ENCODE data around the gene IL13RA1. TPM values are rescaled to one million over a fixed set of nuclear protein-coding genes. Genes with fewer than 3 reads are reported as not detected.
"Not testable (repeated sequence)": the region's sequence is repeated elsewhere in the genome, so short reads cannot be mapped to it uniquely, and the experiment has no call there.

Gene IL13RA1
- total RNA-seq, 1 donor from 2014 or later, result 44.6 TPM

- DNase-seq (ENCODE audit: low read depth, low spot score), result no peak
Observed at GRCh38 chrX:118779581-118779980, 52.2 kb downstream of the IL13RA1 start.

- DNase-seq (ENCODE audit: low read depth, low spot score), result no peak
Observed at GRCh38 chrX:118780509-118780908, 53.1 kb downstream of the IL13RA1 start.

GRCh38 chrX:118780911-118781310 is 53.5 kb downstream of the IL13RA1 start:
- no peak for DNase-seq (ENCODE audit: low read depth, low spot score)

- DNase-seq (ENCODE audit: low read depth, low spot score), result no peak
Observed at GRCh38 chrX:118795528-118796280, 68.3 kb downstream of the IL13RA1 start.

GRCh38 chrX:118802857-118803256 is 75.5 kb downstream of the IL13RA1 start:
- DNase-seq (ENCODE audit: low read depth, low spot score), result no peak

GRCh38 chrX:118807151-118808017 is 80.0 kb downstream of the IL13RA1 start:
- DNase-seq (ENCODE audit: low read depth, low spot score), result no peak

GRCh38 chrX:118817257-118817656 is 89.9 kb downstream of the IL13RA1 start:
- DNase-seq (ENCODE audit: low read depth, low spot score), result not testable (repeated sequence)

GRCh38 chrX:118823263-118824172 is 96.1 kb downstream of the IL13RA1 start, which contains the start of gene ZCCHC12:
ZCCHC12 (plus strand) TSS chrX:118823824; CDS start chrX:118825245, 1,421 bp downstream.
- no peak for DNase-seq (ENCODE audit: low read depth, low spot score)

- DNase-seq (ENCODE audit: low read depth, low spot score), result no peak
Observed at GRCh38 chrX:118824173-118824730, 96.8 kb downstream of the IL13RA1 start.

GRCh38 chrX:118825227-118825626 is 97.8 kb downstream of the IL13RA1 start:
- no peak for DNase-seq (ENCODE audit: low read depth, low spot score)

GRCh38 chrX:118839334-118839958 is 112.0 kb downstream of the IL13RA1 start:
- no peak for DNase-seq (ENCODE audit: low read depth, low spot score)

Other genes with a start within 250 kb of the IL13RA1 start
- gene DOCK11, start 231.8 kb upstream of the IL13RA1 start, total RNA-seq, result 1.1 and 2.0 TPM in 2 replicates
- gene ZCCHC12, start 96.2 kb downstream of the IL13RA1 start, total RNA-seq, result 0.07 TPM in 1 of 2 replicates, not detected in the other
- gene LONRF3, start 247.0 kb downstream of the IL13RA1 start, total RNA-seq, result 10.7 and 22.4 TPM in 2 replicates